ENCODE measurements around the gene SWT1.

GRCh38 chr1:185152187-185152767, 4.7 kb upstream of the SWT1 start:
- TF ChIP-seq ZNF212 (CRISPR knock-in tag; IDR thresholded peaks at IDR 0.05) = no peak
- TF ChIP-seq CCNT2 (IDR thresholded peaks at IDR 0.05; ENCODE audit: borderline replicate concordance, extremely low read depth, insufficient read length, low read depth, low read length) = no peak
- no peak for TF ChIP-seq POLR2AphosphoS5 (IDR thresholded peaks at IDR 0.05; ENCODE audit: control insufficient read depth, insufficient read depth, low read depth, low read length)
- TF ChIP-seq SMARCE1 (IDR thresholded peaks at IDR 0.05) = no peak
- TF ChIP-seq ZFP36 (IDR thresholded peaks at IDR 0.05; ENCODE audit: low read depth, low read length, partially characterized antibody) = no peak
- TF ChIP-seq ZNF253 (CRISPR knock-in tag; conservative IDR thresholded peaks at IDR 0.05) = no peak
- no peak for TF ChIP-seq ZNF77 (CRISPR knock-in tag; IDR thresholded peaks at IDR 0.05)
- TF ChIP-seq ESRRA (IDR thresholded peaks at IDR 0.05; ENCODE audit: borderline replicate concordance, low read depth) = no peak
- no peak for TF ChIP-seq POLR3G (IDR thresholded peaks at IDR 0.05; ENCODE audit: extremely low read depth, insufficient read length, insufficient replicate concordance)
- TF ChIP-seq STAT6 (CRISPR knock-in tag; IDR thresholded peaks at IDR 0.05) = no peak
- TF ChIP-seq ATF7 (IDR thresholded peaks at IDR 0.05) = no peak
- TF ChIP-seq ZNF407 (IDR thresholded peaks at IDR 0.05; ENCODE audit: low read depth) = no peak
- no peak for TF ChIP-seq ZKSCAN8 (CRISPR knock-in tag; IDR thresholded peaks at IDR 0.05)
- no peak for TF ChIP-seq ZNF316 (IDR thresholded peaks at IDR 0.05)
